C4-2B (cell line): Measurements from ENCODE around the gene TMEM167B.

ENCODE experiments used
- ZFX ChIP-seq: fragments of 450-650 bp; IDR thresholded peaks from 2 replicates; pipeline ENCODE4 v1.6.1; 2017
- TF ChIP-seq, protein P1 (sequence below): fragments of 450-650 bp; conservative IDR thresholded peaks from 2 replicates; pipeline ENCODE4 v1.5.1; 2017; ENCODE audit warnings: mild to moderate bottlenecking

DNA sequence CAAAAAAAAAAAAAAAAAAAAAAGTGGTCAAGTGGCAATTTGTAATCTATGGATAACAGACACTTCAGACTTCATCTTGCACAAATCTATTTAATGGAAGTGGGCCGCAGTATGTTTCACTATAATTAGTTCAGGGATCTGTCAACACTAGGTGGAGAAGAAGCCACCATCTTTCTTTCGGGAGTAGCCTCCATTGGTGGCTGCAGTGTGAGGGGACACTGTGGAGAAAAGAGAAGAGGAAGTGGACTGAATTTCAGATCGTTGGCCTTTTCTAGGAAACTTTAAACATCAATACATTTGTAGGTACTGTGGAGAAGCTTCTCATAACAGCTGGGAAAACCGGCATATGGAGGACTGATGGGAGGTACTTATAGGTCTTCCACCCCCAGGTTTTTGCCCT, 15.3 kb downstream of the TMEM167B start:
- TF ChIP-seq, protein P1, sequence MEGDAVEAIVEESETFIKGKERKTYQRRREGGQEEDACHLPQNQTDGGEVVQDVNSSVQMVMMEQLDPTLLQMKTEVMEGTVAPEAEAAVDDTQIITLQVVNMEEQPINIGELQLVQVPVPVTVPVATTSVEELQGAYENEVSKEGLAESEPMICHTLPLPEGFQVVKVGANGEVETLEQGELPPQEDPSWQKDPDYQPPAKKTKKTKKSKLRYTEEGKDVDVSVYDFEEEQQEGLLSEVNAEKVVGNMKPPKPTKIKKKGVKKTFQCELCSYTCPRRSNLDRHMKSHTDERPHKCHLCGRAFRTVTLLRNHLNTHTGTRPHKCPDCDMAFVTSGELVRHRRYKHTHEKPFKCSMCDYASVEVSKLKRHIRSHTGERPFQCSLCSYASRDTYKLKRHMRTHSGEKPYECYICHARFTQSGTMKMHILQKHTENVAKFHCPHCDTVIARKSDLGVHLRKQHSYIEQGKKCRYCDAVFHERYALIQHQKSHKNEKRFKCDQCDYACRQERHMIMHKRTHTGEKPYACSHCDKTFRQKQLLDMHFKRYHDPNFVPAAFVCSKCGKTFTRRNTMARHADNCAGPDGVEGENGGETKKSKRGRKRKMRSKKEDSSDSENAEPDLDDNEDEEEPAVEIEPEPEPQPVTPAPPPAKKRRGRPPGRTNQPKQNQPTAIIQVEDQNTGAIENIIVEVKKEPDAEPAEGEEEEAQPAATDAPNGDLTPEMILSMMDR = no peak
- no peak for TF ChIP-seq ZFX
